Activated CD8-positive, alpha-beta memory T cell treated with anti-CD3 and anti-CD28 coated beads for 24 hours (primary cell): ENCODE results near the gene CACYBP.
A peak's percentile ranks its signal among the peaks of the same experiment; 100 is the strongest.

Experiments
- DNase-seq: peaks from one replicate; pipeline ENCODE4 v3.0.0-alpha.2; 2020

CACYBP gene

DNA sequence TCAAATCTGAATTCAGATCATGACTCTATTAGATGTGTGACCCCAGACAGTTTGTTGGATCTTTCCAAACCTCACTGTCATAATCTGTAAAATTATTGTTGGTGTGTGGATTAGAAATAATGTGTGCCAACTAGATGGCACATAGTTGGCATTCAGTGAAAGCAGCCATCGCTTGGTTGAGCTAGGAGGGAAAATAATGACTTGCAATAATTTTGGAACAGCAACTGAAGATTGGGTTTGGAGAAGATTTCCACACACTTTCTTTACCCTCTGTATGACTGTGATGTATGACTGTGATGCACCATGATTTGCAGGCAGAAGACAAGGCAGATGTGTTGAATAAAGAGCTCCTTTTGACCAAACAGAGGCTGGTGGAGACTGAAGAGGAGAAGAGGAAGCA lies 24.0 kb upstream of the CACYBP start:
- DNase-seq, result no peak

DNA sequence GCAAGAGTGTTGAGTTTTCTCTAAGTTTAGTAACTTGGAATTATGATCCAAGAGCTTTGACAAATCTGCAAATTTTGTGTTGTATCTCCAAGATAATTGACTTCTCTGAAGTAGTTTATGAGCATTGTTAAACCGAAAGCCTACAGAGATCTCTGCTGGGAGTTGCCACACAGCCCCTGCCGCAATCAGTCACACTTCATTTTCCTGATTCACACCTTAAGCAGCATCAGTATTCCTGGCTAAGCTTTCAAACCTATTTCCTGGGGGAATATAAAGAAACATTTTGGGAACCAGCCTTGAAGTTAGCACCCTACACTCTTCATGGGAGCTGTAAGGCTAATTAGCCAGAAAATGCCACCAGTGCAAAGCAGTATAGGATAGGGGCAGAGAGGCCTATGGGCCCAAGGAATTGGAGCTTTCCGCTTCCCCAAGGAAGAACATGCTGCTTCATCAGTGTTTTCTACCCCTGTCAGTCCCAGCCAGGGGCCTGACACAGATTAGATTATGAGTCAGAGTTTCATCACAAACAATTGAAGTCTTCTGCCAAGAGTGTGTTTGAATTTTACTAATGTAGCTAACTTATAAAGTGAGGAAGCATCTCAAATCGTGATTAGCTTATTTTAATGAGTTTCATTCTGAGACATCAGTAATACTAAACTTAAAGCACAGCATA lies 23.2 kb upstream of the CACYBP start:
- no peak for DNase-seq

GRCh38 chr1:174982971-174983689 lies 16.6 kb upstream of the CACYBP start:
- no peak for DNase-seq

DNA sequence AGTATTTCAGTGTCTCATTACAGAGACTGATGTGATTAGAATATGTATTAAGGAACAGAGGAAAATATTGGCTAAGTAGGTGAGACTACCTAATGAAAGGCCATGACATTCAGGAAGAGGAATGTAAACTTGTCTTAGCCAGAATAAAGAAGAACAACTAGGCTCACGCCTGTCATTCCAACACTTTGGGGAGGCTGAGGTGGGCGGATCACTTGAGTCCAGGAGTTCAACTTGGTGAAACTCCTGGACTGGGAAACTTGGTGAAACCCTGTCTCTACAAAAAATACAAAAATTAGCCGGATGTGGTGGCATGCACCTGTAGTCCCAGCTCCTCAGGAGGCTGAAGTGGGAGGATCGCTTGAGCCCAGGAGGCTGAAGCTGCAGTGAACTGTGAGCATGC lies 14.8 kb upstream of the CACYBP start:
- no peak for DNase-seq

GRCh38 chr1:174988539-174988938 lies 11.2 kb upstream of the CACYBP start:
- DNase-seq, result no peak

DNA sequence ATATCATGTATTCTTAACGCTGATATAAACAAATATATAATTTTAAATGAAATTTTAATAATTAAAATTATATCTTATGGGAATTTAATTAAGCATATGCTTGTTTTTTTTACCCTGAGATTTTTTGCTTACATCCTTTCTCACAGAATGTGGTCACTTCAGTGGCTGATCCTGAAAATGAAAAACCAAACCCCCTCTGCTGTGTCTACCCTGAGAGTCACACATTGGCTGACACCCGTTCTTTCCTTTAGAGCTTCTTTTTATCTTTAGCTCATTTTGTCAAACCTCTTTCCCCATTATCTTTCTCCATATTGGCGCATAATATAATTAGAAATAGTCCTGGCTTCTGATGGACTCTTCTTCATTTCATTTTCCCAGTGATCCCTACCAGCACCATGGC lies 10.8 kb upstream of the CACYBP start:
- no peak for DNase-seq

- DNase-seq, result no peak
Measured at GRCh38 chr1:174989536-174990220, 10.1 kb upstream of the CACYBP start.

- DNase-seq, result no peak
Measured at GRCh38 chr1:174990382-174990999, 9.3 kb upstream of the CACYBP start.

GRCh38 chr1:174991473-174991872 lies 8.3 kb upstream of the CACYBP start:
- no peak for DNase-seq

- no peak for DNase-seq
Measured at GRCh38 chr1:174995121-174995520, 4.6 kb upstream of the CACYBP start.

DNA sequence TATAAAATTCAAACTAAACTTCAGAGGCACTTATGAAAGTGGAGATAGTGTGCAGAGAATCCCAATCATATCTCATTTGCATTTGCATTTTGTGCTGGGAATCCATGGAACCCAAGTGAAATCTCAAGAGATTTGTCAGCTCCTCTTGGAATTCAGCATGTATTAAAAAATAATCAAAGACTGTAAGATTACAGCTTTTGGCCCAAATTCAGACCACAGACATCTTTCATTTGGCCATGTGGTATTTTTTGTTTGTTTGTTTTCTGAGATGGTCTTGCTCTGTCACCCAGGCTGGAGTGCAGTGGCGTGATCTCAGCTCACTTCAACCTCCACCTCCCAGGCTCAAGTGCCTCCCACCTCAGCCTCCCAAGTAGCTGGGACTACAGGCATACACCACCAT lies 3.8 kb upstream of the CACYBP start:
- no peak for DNase-seq

DNA sequence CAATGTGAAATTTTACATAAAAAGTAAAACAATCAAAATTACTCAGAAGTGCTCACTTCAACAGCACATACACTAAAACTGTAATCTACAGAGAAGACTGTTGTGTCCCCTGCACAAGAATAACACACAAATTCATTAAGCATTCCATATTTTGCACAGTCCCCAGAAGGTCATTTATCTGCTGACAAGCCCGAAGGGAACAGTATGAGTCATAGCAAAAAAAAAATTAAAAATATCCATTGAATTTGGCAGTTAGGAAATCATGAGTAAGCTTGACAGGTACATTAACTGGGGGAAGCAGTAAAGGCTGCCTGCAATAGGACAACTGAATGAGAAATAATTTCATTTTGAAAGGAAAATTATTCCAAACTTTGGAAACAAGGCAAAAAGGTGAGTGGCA lies 3.3 kb upstream of the CACYBP start:
- DNase-seq, result no peak

- no peak for DNase-seq
Measured at GRCh38 chr1:174997041-174997440, 2.7 kb upstream of the CACYBP start.

DNA sequence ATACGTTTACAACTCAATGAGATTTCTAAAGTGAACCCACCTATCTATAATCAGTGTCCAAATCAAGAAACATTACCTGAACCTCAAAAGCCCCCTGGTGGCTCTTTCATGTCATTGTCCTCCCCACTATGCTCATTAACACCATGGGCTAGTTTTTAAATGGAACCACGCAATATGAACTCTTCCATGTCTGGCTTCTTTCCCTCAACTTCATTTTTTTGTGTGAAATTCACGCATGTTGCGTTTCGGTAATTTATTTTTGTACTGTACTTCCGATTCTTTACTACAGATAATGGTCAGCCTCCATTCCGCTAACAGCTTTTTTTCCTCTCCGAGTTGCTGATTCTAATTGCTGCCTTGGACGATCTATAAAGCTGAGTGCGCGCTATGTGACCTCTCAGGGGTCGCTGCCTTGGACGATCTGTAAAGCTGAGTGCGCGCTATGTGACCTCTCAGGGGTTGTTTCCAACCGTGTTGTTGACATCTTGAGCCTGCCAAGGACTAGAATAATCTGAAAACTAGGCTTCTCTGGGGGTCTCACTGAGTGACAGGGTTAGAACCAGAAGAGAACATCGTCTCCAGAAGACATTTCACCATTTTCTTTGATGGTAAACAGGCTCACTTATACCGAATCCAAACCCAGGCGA lies 1.1 kb upstream of the CACYBP start:
- DNase-seq, result no peak

GRCh38 chr1:174999216-174999935 lies 371 bp upstream of the CACYBP start:
- DNase-seq, result peak; percentile 97

DNA sequence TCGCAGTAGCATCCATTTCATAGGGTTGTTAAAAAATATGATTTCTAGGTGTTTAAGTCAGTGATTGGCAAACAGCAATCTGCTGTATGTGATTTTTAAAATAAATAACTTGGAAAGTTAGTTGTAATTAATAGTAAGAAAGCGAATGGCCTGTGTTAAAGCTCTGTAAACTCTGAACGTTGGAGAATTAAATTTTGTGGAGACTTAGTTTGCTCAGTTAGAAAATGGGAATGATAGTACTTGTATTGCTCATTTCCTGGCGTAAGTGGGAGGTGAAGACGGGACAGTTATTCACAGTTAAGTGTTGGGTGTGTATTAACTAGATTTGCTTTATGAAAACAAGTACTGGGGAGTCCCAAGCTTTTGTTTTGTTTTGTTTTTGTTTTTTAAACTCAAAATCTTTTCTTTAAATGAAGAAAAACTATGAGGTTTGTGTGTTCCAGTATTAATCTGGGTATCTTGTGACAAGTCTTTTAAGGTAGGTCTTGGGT lies 995 bp downstream of the CACYBP start:
- DNase-seq, result no peak

- no peak for DNase-seq
Measured at GRCh38 chr1:175002910-175003517, 3.3 kb downstream of the CACYBP start.

DNA sequence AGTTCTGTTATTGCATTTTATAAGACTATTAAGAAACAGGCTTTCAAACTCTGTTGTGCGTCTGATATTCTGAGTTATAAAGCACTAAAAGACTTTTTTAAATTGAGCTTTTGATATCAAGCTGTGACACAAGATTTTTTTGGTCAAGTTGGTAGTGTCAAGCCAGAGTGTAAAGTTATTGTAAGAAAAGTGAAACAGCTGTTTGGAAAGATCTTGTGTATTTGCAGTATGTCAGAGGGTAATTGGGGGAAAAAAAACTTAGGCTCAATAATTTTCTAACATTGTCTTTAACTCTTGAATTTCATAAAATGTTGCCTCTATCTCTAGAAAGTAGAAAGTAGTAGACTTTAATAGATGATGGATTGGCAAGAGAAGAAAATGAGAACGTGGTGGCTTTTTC lies 3.8 kb downstream of the CACYBP start:
- no peak for DNase-seq

DNA sequence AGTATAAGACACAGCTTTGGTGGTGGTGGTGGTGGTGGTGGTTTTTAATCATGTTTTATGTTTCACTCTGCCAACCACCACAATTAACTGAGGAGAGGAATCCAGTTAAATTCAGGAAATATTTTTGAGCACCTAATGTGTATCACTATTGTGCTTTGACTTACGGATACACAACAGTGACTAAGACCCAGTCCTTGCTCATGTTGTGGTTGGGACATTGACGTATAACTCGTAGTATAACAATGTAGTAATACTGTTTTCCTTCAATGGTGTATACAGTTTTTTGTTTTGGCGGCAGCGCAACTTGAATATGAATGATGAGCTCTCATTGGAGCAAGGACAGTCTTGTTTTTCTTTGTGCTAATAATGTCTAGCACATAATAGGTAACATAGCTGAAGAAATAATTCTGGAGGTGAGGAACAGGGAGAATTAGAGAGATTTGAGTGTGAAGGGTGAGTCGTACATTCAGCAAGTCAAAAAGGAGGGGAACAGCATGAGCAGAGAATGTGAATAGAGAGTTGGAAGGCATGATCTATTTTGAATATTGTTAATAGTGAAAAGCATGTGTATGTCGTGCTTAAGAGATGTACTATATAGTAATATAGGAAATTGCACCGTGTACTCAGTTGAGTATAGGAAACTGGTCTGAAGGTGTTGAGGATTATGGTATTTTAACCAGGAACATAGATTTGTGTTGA lies 5.5 kb downstream of the CACYBP start:
- DNase-seq, result no peak

- DNase-seq, result no peak
Measured at GRCh38 chr1:175009532-175009931, 9.8 kb downstream of the CACYBP start.

GRCh38 chr1:175013445-175013844 lies 13.7 kb downstream of the CACYBP start:
- DNase-seq, result no peak
